HPDE6-E6E7 (cell line): ENCODE data around the gene FOXN3.
"Not testable (repeated sequence)": the region's sequence is repeated elsewhere in the genome, so short reads cannot be mapped to it uniquely, and the experiment has no call there.

Source experiments
- DNase-seq: peaks from one replicate; pipeline ENCODE4 v3.0.0; 2011; ENCODE audit warnings: missing footprints; ENCODE audit errors: extremely low spot score

The FOXN3 gene

DNA sequence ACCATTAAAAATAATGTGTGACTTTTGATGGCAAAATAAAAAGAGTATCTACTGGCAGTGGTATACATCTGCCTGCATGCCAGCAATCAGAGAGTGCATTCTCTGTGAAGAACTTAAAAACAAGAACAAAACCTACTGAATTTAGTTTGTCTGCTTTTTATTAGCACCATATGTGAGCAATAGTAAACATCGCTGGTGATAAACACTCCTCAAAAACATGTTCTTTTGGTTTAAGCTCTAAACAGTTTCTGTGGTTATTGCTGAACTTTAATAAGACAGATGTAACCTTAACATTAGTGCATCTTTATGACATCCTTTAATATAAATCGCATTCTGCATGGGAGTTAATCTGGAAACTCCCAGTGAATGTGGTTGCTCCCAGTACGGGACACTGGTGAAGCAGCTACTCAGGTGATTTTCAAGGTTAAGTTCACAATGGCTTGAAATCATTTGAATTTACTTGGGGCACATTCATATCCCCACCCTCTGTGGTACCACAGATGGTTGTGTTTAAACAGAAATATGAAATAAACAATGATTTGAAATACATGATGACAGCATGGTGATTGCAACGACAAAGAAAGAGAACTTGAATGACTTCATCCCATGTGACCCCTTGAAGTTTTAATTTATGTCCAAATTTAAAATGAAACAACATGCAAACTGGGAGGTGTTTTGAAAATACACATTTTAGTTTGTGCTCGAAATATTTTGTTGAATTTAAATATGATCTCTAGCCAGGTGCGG lies 285.9 kb downstream of the FOXN3 start:
- DNase-seq = no peak

- DNase-seq = no peak
Observed at GRCh38 chr14:89129570-89129969, 287.5 kb downstream of the FOXN3 start.

DNA sequence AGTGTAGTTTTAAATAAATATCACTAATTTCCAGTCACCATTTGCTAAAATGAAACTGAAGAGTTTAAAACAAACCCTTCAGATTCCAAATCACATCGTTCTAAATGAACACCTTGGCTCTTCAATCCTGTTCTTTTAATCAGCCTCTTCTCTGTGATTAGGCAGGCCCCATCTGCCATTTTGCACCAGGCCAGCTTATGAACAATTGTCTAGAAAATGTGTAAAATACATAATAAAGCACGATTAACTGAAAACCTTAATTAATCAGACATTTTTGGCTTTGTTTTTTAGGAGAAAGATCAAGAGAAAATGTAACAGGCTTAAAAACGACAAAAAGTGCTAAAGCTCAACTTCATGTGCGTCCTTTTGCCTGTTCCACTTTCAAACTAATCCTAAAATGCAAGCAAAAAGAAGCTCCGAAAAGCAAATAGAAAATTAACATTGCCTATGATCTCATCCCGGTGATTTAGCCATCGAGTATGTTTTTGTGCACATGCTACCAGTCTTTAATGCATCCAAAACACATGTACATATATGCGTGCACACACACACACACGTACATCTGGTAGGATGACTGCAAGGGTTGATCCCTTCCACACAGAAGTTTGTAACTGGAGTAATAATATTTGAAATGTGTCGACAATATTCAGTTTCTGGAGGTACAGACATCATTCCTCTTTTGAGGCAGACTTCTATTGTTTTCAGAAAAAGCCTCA lies 288.6 kb downstream of the FOXN3 start:
- no peak for DNase-seq

DNA sequence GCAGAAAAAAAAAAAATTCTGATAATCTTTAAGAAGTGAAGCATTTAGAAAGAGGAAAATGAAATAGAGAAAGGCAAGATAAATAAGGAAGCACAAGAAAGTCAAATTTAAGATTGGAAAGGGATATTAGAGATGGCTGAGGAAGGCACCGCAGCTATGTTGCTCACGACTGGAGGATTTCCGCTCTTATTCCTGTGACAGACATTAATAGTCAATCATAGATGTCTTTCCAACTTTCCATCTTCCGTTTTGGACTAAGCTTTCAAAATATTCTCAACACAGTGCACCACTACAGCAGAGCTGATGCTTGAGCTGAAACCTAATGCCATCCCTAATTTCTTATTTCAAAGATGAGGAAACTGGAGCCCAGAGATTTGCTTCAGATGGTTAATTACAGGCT lies 290.6 kb downstream of the FOXN3 start:
- DNase-seq = no peak

GRCh38 chr14:89125216-89125615 lies 291.8 kb downstream of the FOXN3 start:
- DNase-seq = no peak

- DNase-seq = no peak
Observed at GRCh38 chr14:89123851-89124250, 293.2 kb downstream of the FOXN3 start.

DNA sequence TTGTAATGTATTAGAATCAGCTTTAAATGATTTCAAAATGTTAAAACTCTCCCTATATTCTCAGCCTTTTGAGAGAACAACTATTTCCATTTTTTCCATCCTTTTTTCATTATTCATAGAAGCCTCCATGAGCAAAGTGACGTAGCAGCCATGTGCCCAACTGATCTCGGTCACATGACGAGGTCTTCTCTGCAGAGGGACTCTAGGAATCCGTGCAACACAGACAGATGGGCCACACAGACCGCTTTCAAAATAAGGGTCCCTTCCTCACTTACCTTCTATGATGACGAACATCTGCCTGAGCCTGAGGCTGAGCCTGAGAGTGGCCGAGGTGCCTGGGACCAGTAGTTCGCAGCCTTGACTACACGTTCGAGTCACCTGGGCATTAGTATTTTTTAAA lies 293.8 kb downstream of the FOXN3 start:
- no peak for DNase-seq

GRCh38 chr14:89121968-89122620 lies 294.9 kb downstream of the FOXN3 start:
- no peak for DNase-seq

- no peak for DNase-seq
Observed at GRCh38 chr14:89117012-89117411, 300.0 kb downstream of the FOXN3 start.

- no peak for DNase-seq
Observed at GRCh38 chr14:89114109-89114508, 302.9 kb downstream of the FOXN3 start.

- no peak for DNase-seq
Observed at GRCh38 chr14:89112720-89113119, 304.3 kb downstream of the FOXN3 start.

DNA sequence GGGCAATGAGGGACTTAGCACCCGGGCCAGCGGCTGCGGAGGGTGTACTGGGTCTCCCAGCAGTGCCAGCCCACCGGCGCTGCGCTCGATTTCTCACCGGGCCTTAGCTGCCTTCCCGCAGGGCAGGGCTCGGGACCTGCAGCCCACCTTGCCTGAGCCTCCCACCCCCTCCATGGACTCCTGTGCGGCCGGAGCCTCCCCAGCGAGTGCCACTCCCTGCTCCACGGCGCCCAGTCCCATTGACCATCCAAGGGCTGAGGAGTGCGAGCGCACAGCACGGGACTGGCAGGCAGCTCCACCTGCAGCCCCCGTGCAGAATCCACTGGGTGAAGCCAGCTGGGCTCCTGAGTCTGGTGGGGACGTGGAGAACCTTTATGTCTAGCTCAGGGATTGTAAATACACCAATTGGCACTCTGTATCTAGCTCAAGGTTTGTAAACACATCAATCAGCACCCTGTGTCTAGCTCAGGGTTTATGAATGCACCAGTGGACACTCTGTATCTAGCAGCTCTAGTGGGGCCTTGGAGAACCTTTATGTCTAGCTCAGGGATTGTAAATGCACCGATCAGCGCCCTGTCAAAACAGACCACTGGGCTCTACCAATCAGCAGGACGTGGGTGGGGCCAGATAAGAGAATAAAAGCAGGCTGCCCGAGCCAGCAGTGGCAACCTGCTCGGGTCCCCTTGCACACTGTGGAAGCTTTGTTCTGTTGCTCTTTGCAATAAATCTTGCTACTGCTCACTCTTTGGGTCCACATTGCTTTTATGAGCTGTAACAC lies 305.1 kb downstream of the FOXN3 start:
- not testable (repeated sequence) for DNase-seq

- not testable (repeated sequence) for DNase-seq
Observed at GRCh38 chr14:89111232-89111631, 305.8 kb downstream of the FOXN3 start.

DNA sequence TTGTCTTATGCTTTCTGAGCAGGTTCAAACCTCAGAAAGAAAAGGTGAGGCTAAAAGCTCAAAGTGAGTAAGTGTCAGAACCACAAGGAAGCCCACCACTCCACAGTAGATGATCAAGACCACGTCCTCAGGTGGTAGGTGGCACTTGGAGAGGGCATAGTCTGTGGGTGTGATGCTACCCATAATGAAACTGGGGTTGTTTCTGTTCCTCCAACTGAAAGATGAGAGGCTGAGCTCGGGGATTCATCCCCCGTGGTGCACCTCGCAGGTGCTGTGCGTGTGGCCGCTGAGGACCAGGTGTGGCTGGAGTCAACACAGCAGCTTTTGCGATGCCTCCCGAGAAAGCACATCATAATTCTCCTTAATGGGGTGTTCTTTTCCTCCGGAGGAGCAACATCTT lies 306.9 kb downstream of the FOXN3 start:
- DNase-seq = no peak

- DNase-seq = no peak
Observed at GRCh38 chr14:89108608-89109007, 308.4 kb downstream of the FOXN3 start.

- no peak for DNase-seq
Observed at GRCh38 chr14:89107626-89108025, 309.4 kb downstream of the FOXN3 start.
